Motor neuron (in vitro differentiated cells): ENCODE measurements around the gene SDHAF2. TPM values are rescaled to one million over a fixed set of nuclear protein-coding genes. Genes with fewer than 3 reads are reported as not detected.

Source experiments
- ATAC-seq, 8 experiments: fragments of 200-7000 bp; cut with Tn5 transposase; replicated peaks in 6 of 8; 2 replicates each; pipeline ENCODE4 v1.8.0; 2021; ENCODE audit warnings: mild to moderate bottlenecking in 8 of 8, moderate library complexity in 8 of 8
- H3K27ac ChIP-seq, 2 donors: fragments of 250-450 bp; sonication (Bioruptor Pico); 2 replicates each; pipeline ENCODE4 v1.9.0; 2021; ENCODE audit warnings: antibody characterized with exemption in 2 of 2, mild to moderate bottlenecking in 2 of 2, moderate library complexity in 1 of 2
- H3K4me1 ChIP-seq, 2 donors: fragments of 250-450 bp; sonication (Bioruptor Pico); replicated peaks in 1 of 2; 2 replicates each; pipeline ENCODE4 v1.6.1; 2021; ENCODE audit warnings: antibody characterized with exemption in 2 of 2, mild to moderate bottlenecking in 2 of 2, moderate library complexity in 1 of 2
- H3K4me3 ChIP-seq, 5 donors: fragments of 250-450 bp; sonication (Bioruptor Pico); 2 replicates each; pipeline ENCODE4 v1.9.0; 2021; ENCODE audit warnings: antibody characterized with exemption in 5 of 5, mild to moderate bottlenecking in 5 of 5, moderate library complexity in 4 of 5
- WGBS, 10 experiments: fragments of 450-650 bp; shearing (Covaris generic); methylation state at CpG; one replicate each; pipeline ENCODE4 v1.0.0; 2022; 5-methylcytosine and 5-hydroxymethylcytosine counted together
- in situ Hi-C, 9 experiments: fragments of 400-800 bp; cut with MboI; loops; one replicate each; pipeline ENCODE4 v1.15.0; 2021; ENCODE audit warnings: low sequenced_read_pairs in 9 of 9, low pct_unique_long_range_greater_than_20kb in 2 of 9; ENCODE audit not compliant: unreplicated experiment in 9 of 9
- total RNA-seq, 8 experiments: library from RNA; unstranded; fragments of 300-600 nt; gene quantifications; 2 replicates each; pipeline versions ENCODE4 v1.2.3 to v1.2.4, GENCODE V29; 2022

SDHAF2 gene
- total RNA-seq, 8 experiments from 2014 or later, result 34.3 to 53.9 (median 47.2) TPM

DNA sequence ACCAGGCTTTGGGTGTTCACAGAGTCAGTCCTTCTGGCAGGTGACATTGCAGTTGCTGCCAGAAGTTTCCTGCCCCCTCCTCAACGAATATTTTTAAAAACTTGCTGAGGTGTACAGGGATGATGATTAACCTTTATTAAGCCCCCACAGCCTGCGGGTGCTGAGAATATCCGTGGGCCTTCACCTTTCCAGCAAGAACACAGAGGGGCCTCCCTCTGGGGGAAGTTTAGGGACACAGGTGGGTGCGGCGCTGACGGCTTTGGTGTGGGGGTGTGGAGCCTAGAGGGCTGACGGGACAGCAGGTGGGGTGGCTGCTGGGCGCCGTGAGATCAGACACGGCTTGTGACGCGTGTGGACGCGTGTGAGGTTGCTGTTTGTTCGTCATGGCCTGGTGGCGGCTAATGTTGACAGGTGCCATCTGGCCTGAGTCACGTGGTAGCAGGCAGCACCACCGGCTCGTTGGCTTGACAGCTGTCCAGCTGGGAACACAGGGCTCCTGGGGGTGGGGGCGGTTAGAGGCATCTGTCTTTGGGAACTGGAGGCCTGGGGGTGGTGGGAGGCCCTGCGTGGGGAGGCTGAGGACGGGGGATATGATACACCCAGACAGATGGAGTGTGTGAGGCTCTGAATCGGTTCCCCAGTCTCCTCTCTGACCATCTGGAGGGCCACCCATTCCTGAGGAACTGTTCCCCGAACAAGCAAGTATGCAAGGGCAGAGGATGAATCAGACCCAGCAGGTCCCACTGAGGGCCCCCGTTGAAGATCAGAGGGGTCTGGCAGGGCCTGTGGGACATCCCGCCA is 66.1 kb downstream of the SDHAF2 start:
- in situ Hi-C loops, result loop anchor here in 2 of 9 experiments (25.0 kb wide), 1 partner anchor 141 kb away; no protein-coding TSS in a partner anchor
- Histone ChIP-seq H3K27ac (peak overlapping the region; percentile 27 to 73), H3K4me3 (no peak overlapping the region), H3K4me1 (peaks cover 36 to 40% of the 10 kb centered on the region in 2 donors)
- ATAC-seq, result peak in 5 of 8 experiments; percentile 27 to 76 (median 57)
- WGBS, 10 experiments, result 20 to 82% (median 40%) methylated on average over 1 to 11 of the region's 26 CpGs; no CpG with 5 or more reads in 3 of the 10 experiments

Other genes with a start within 250 kb of the SDHAF2 start
- 1 to 10 TPM in 4 of 8 experiments, under 1 TPM in 2, not detected in 2; 0.49 to 4.5 (median 1.4) TPM for gene PGA3, start 226.6 kb upstream of the SDHAF2 start, total RNA-seq
- 1 to 10 TPM in 1 of 8 experiments, under 1 TPM in 6, not detected in 1; 0.11 to 1.5 (median 0.35) TPM for gene PGA4, start 207.8 kb upstream of the SDHAF2 start, total RNA-seq
- gene PGA5, start 188.9 kb upstream of the SDHAF2 start, total RNA-seq, result 1 to 10 TPM in 1 of 8 experiments, under 1 TPM in 3, not detected in 4; 0.22 to 1.1 (median 0.93) TPM
- 1 to 10 TPM; 2.1 to 7.2 (median 3.6) TPM for gene VWCE, start 134.8 kb upstream of the SDHAF2 start, total RNA-seq
- gene DDB1, start 97.0 kb upstream of the SDHAF2 start, total RNA-seq, result 100 to 1,000 TPM; 144 to 240 (median 190) TPM
- 10 to 100 TPM; 11.1 to 84.6 (median 20.1) TPM for gene TKFC, start 96.9 kb upstream of the SDHAF2 start, total RNA-seq
- gene CYB561A3, start 68.2 kb upstream of the SDHAF2 start, total RNA-seq, result 10 to 100 TPM in 6 of 8 experiments, 1 to 10 TPM in 2; 8.0 to 56.3 (median 16.8) TPM
- gene TMEM138, start 67.8 kb upstream of the SDHAF2 start, total RNA-seq, result 10 to 100 TPM; 22.6 to 61.6 (median 39.0) TPM
- 10 to 100 TPM in 4 of 8 experiments, 1 to 10 TPM in 4; 5.8 to 17.5 (median 9.7) TPM for gene TMEM216, start 37.5 kb upstream of the SDHAF2 start, total RNA-seq
- 10 to 100 TPM; 22.9 to 88.3 (median 49.2) TPM for gene CPSF7, start 149 bp upstream of the SDHAF2 start, total RNA-seq
- gene LRRC10B, start 78.6 kb downstream of the SDHAF2 start, total RNA-seq, result 10 to 100 TPM in 1 of 8 experiments, 1 to 10 TPM in 4, under 1 TPM in 2, not detected in 1; 0.10 to 10.4 (median 3.4) TPM
- gene SYT7, start 151.0 kb downstream of the SDHAF2 start, total RNA-seq, result 10 to 100 TPM in 4 of 8 experiments, 1 to 10 TPM in 2, under 1 TPM in 2; 0.27 to 13.6 (median 9.7) TPM